ENCODE results near the gene SPDYA.

DNA sequence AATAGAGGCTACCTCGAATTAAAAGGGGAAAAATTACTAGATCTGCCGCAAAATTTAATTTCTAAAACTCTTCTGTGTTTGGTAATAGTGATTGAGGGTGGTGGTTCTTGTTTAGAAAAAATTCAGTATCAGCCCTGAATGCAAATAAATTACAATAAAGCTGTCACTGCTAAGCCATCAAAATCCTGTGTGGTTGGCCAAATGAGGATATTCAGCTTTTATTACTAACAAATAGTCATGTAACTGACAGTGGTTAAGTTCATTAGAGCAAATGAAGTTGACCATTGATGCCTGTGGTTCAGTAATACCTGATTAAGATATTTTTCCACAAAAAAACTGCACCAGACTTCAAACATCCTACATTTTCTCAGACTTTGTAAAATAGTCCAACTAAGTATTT is 44.6 kb upstream of the SPDYA start:
- TF ChIP-seq, protein P1, sequence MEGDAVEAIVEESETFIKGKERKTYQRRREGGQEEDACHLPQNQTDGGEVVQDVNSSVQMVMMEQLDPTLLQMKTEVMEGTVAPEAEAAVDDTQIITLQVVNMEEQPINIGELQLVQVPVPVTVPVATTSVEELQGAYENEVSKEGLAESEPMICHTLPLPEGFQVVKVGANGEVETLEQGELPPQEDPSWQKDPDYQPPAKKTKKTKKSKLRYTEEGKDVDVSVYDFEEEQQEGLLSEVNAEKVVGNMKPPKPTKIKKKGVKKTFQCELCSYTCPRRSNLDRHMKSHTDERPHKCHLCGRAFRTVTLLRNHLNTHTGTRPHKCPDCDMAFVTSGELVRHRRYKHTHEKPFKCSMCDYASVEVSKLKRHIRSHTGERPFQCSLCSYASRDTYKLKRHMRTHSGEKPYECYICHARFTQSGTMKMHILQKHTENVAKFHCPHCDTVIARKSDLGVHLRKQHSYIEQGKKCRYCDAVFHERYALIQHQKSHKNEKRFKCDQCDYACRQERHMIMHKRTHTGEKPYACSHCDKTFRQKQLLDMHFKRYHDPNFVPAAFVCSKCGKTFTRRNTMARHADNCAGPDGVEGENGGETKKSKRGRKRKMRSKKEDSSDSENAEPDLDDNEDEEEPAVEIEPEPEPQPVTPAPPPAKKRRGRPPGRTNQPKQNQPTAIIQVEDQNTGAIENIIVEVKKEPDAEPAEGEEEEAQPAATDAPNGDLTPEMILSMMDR (IDR thresholded peaks at IDR 0.05; ENCODE audit: low read length): no peak
- no peak for TF ChIP-seq EZH2 (IDR thresholded peaks at IDR 0.05; ENCODE audit: borderline replicate concordance, low read length)
